Brain microvascular endothelial cell (primary cell): ENCODE measurements around the gene CARMIL1.

Experiments used
- DNase-seq: peaks from one replicate; pipeline ENCODE4 v3.0.0-alpha.2; 2020
- H3K27ac ChIP-seq: fragments of 250-450 bp; sonication (Bioruptor Pico); 2 replicates; pipeline ENCODE4 v1.5.1; 2020; ENCODE audit warnings: mild to moderate bottlenecking, moderate library complexity
- H3K27me3 ChIP-seq: fragments of 250-450 bp; sonication (Bioruptor Pico); replicated peaks from 2 replicates; pipeline ENCODE4 v1.5.1; 2020; ENCODE audit warnings: mild to moderate bottlenecking
- H3K36me3 ChIP-seq: fragments of 250-450 bp; sonication (Bioruptor Pico); replicated peaks from 2 replicates; pipeline ENCODE4 v1.5.1; 2020; ENCODE audit warnings: mild to moderate bottlenecking
- H3K4me3 ChIP-seq: 2 replicates; pipeline ENCODE4 v1.5.1; 2011; ENCODE audit warnings: low read depth, mild to moderate bottlenecking, control low read depth, low read length, moderate library complexity
- CTCF ChIP-seq: IDR thresholded peaks from 2 replicates; pipeline ENCODE4 v1.5.1; 2011; ENCODE audit warnings: low read depth, mild to moderate bottlenecking, moderate library complexity, low read length, control low read depth, inconsistent platforms; ENCODE audit errors: missing control alignments
- in situ Hi-C: cut with HindIII; loops from 2 replicates; pipeline ENCODE4 v1.10.0; 2017; ENCODE audit warnings: low sequenced_read_pairs, low pct_ligation_motif_present

CARMIL1 gene

GRCh38 chr6:25327432-25327831 lies 48.3 kb downstream of the CARMIL1 start:
- Histone ChIP-seq H3K4me3 (no peak overlapping the region), H3K27ac (no peak overlapping the region), H3K27me3 (no peaks in the 10 kb centered on the region), H3K36me3 (no peaks in the 10 kb centered on the region)
- no peak for DNase-seq
- TF ChIP-seq CTCF, result no peak
- in situ Hi-C loops, result no loop called here

- no peak overlapping the region for H3K4me3 ChIP-seq
- TF ChIP-seq CTCF, result no peak
- H3K27me3 ChIP-seq, result no peaks in the 10 kb centered on the region
- DNase-seq, result no peak
- H3K36me3 ChIP-seq, result no peaks in the 10 kb centered on the region
- in situ Hi-C loops, result no loop called here
- no peak overlapping the region for H3K27ac ChIP-seq
Measured at GRCh38 chr6:25329161-25329817, 50.1 kb downstream of the CARMIL1 start.

DNA sequence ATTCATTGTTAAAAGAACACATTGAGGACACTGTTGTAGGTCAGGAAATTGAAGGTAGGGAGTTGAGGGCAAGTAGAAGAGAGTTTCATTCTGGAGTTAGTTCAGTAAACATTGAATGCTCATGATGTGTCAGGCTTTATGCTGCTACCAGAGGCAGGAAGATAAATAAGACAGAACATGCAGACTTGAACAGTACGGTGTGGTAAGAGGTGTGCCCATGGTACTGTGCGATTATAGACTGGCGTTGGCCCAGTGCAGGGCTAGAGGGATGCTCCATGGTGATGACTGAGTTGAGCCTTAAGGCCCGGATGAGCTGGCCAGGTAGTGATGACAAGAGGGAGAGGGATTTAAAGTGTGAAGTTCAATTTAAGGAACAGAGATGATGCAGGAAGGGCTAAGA lies 50.8 kb downstream of the CARMIL1 start:
- in situ Hi-C loops, result no loop called here

GRCh38 chr6:25330796-25331685 lies 51.9 kb downstream of the CARMIL1 start:
- Histone ChIP-seq H3K27ac (no peak overlapping the region), H3K4me3 (no peak overlapping the region), H3K27me3 (no peaks in the 10 kb centered on the region), H3K36me3 (no peaks in the 10 kb centered on the region)
- DNase-seq, result no peak
- TF ChIP-seq CTCF, result no peak
- in situ Hi-C loops, result no loop called here

More for the DNA sequence above, 50.8 kb downstream of the CARMIL1 start:
- no peak for TF ChIP-seq CTCF
- H3K4me3 ChIP-seq, result no peak overlapping the region
- H3K36me3 ChIP-seq, result no peaks in the 10 kb centered on the region
- DNase-seq, result no peak
- H3K27me3 ChIP-seq, result no peaks in the 10 kb centered on the region
- H3K27ac ChIP-seq, result no peak overlapping the region

- in situ Hi-C loops, result no loop called here
- no peak for DNase-seq
- H3K4me3 ChIP-seq, result no peak overlapping the region
- H3K27me3 ChIP-seq, result no peaks in the 10 kb centered on the region
- H3K36me3 ChIP-seq, result no peaks in the 10 kb centered on the region
- H3K27ac ChIP-seq, result no peak overlapping the region
- no peak for TF ChIP-seq CTCF
Measured at GRCh38 chr6:25332165-25332564, 53.0 kb downstream of the CARMIL1 start.
